Neural progenitor cell (in vitro differentiated cells): ENCODE measurements around the gene SCCPDH.
"Not testable (repeated sequence)": the region's sequence is repeated elsewhere in the genome, so short reads cannot be mapped to it uniquely, and the experiment has no call there.

Experiments used
- EZH2 ChIP-seq: fragments of 200-600 bp; sonication (generic); IDR thresholded peaks from 2 replicates; pipeline ENCODE4 v1.6.1; 2017; ENCODE audit warnings: antibody characterized with exemption, mild to moderate bottlenecking, moderate library complexity
- TF ChIP-seq, protein P1 (sequence below): fragments of 200-600 bp; sonication (generic); IDR thresholded peaks from 2 replicates; pipeline ENCODE4 v1.5.1; 2017; ENCODE audit warnings: antibody characterized with exemption, mild to moderate bottlenecking

- TF ChIP-seq, protein P1, sequence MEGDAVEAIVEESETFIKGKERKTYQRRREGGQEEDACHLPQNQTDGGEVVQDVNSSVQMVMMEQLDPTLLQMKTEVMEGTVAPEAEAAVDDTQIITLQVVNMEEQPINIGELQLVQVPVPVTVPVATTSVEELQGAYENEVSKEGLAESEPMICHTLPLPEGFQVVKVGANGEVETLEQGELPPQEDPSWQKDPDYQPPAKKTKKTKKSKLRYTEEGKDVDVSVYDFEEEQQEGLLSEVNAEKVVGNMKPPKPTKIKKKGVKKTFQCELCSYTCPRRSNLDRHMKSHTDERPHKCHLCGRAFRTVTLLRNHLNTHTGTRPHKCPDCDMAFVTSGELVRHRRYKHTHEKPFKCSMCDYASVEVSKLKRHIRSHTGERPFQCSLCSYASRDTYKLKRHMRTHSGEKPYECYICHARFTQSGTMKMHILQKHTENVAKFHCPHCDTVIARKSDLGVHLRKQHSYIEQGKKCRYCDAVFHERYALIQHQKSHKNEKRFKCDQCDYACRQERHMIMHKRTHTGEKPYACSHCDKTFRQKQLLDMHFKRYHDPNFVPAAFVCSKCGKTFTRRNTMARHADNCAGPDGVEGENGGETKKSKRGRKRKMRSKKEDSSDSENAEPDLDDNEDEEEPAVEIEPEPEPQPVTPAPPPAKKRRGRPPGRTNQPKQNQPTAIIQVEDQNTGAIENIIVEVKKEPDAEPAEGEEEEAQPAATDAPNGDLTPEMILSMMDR, result not testable (repeated sequence)
- not testable (repeated sequence) for TF ChIP-seq EZH2
Measured at GRCh38 chr1:246813325-246813724, 89.1 kb downstream of the SCCPDH start.
